ENCODE results near the gene GRWD1.

DNA sequence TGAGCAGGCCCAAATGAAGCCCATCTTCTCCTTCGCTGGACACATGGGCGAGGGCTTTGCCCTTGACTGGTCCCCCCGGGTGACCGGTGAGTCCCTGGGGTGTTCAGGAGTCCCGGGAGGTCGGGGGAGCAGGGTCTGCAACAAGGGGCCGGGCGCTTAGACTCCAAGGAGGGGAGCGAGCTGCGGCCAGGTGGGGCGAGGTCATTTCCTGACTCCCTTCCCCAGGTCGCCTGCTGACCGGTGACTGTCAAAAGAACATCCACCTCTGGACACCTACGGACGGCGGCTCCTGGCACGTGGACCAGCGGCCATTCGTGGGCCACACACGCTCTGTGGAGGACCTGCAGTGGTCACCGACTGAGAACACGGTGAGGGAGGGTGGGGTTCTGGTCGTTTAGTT lies 4.7 kb downstream of the GRWD1 start:
- TF ChIP-seq CTCF (IDR thresholded peaks at IDR 0.05 in 8 of 11, conservative IDR thresholded peaks at IDR 0.05 in 3 of 11) (no peak), POLR2AphosphoS5 (IDR thresholded peaks at IDR 0.05) (no peak)
